Testis (tissue), 2 donors: ENCODE data around the gene SLC26A11.

ENCODE experiments used
- POLR2A ChIP-seq: fragments of 450-650 bp; IDR thresholded peaks from one replicate; pipeline ENCODE4 v1.6.1; 2017; ENCODE audit warnings: antibody characterized with exemption, mild to moderate bottlenecking, moderate library complexity
- TF ChIP-seq, protein P1 (sequence below), 3 experiments: fragments of 450-650 bp in 2 of 3; fragments of 200-600 bp in 1 of 3; sonication (generic) in 1 of 3; IDR thresholded peaks; one replicate each; pipeline ENCODE4 v1.5.1; 2016 to 2019; ENCODE audit warnings: antibody characterized with exemption in 3 of 3, mild to moderate bottlenecking in 2 of 3, moderate library complexity in 1 of 3

GRCh38 chr17:80210348-80211108 is 9.7 kb upstream of the SLC26A11 start:
- TF ChIP-seq, protein P1, sequence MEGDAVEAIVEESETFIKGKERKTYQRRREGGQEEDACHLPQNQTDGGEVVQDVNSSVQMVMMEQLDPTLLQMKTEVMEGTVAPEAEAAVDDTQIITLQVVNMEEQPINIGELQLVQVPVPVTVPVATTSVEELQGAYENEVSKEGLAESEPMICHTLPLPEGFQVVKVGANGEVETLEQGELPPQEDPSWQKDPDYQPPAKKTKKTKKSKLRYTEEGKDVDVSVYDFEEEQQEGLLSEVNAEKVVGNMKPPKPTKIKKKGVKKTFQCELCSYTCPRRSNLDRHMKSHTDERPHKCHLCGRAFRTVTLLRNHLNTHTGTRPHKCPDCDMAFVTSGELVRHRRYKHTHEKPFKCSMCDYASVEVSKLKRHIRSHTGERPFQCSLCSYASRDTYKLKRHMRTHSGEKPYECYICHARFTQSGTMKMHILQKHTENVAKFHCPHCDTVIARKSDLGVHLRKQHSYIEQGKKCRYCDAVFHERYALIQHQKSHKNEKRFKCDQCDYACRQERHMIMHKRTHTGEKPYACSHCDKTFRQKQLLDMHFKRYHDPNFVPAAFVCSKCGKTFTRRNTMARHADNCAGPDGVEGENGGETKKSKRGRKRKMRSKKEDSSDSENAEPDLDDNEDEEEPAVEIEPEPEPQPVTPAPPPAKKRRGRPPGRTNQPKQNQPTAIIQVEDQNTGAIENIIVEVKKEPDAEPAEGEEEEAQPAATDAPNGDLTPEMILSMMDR (IDR thresholded peaks at IDR 0.05): no peak
- TF ChIP-seq POLR2A: no peak
